HEK293T (cell line): ENCODE results near the gene HJURP.
"Not testable (repeated sequence)": the region's sequence is repeated elsewhere in the genome, so short reads cannot be mapped to it uniquely, and the experiment has no call there.

ENCODE experiments used
- CTCF ChIA-PET: fragments of 350-600 bp; formaldehyde crosslinking; extraction: SDS; loops from one replicate; lab custom pipeline; 2021; ENCODE audit warnings: antibody characterized with exemption, inconsistent platforms; lab: Yijun Ruan, JAX
- POLR2A ChIA-PET: fragments of 350-600 bp; formaldehyde crosslinking; extraction: SDS; loops from one replicate; lab custom pipeline; 2020; ENCODE audit warnings: antibody characterized with exemption, inconsistent platforms; lab: Yijun Ruan, JAX
- DNase-seq: peaks from one replicate; pipeline ENCODE4 v3.0.0; 2012; ENCODE audit warnings: mixed read lengths; ENCODE audit errors: extremely low spot score
- ARNT ChIP-seq: fragments of 450-650 bp; IDR thresholded peaks from 2 replicates; pipeline ENCODE4 v1.6.1; 2017; ENCODE audit warnings: mild to moderate bottlenecking
- BHLHE40 ChIP-seq: fragments of 450-650 bp; IDR thresholded peaks from 2 replicates; pipeline ENCODE4 v1.6.1; 2016; ENCODE audit warnings: mild to moderate bottlenecking, moderate library complexity, borderline replicate concordance
- CTBP1 ChIP-seq: fragments of 450-650 bp; IDR thresholded peaks from 2 replicates; pipeline ENCODE4 v1.6.1; 2016; ENCODE audit warnings: borderline replicate concordance
- ELF4 ChIP-seq: fragments of 450-650 bp; IDR thresholded peaks from 2 replicates; pipeline ENCODE4 v1.6.1; 2017; ENCODE audit warnings: antibody characterized with exemption
- FOXA1 ChIP-seq: fragments of 450-650 bp; IDR thresholded peaks from 2 replicates; pipeline ENCODE4 v1.6.1; 2016; ENCODE audit warnings: mild to moderate bottlenecking
- FOXK2 ChIP-seq: fragments of 450-650 bp; IDR thresholded peaks from 2 replicates; pipeline ENCODE4 v1.6.1; 2016; ENCODE audit warnings: mild to moderate bottlenecking
- FOXM1 ChIP-seq: fragments of 450-650 bp; IDR thresholded peaks from 2 replicates; pipeline ENCODE4 v1.6.1; 2017; ENCODE audit warnings: mild to moderate bottlenecking, borderline replicate concordance
- HDGF ChIP-seq: fragments of 450-650 bp; IDR thresholded peaks from 2 replicates; pipeline ENCODE4 v1.6.1; 2017; ENCODE audit warnings: antibody characterized with exemption, borderline replicate concordance
- L3MBTL2 ChIP-seq: fragments of 450-650 bp; conservative IDR thresholded peaks from 2 replicates; pipeline ENCODE4 v1.6.1; 2016; ENCODE audit warnings: mild to moderate bottlenecking
- LEF1 ChIP-seq: fragments of 450-650 bp; IDR thresholded peaks from 2 replicates; pipeline ENCODE4 v1.6.1; 2017; ENCODE audit warnings: mild to moderate bottlenecking, borderline replicate concordance
- NFRKB ChIP-seq: fragments of 450-650 bp; IDR thresholded peaks from 2 replicates; pipeline ENCODE4 v1.6.1; 2016; ENCODE audit warnings: mild to moderate bottlenecking, moderate library complexity
- PKNOX1 ChIP-seq: fragments of 450-650 bp; IDR thresholded peaks from 2 replicates; pipeline ENCODE4 v1.6.1; 2016
- SUZ12 ChIP-seq: fragments of 450-650 bp; IDR thresholded peaks from 2 replicates; pipeline ENCODE4 v1.6.1; 2016; ENCODE audit warnings: mild to moderate bottlenecking
- TARDBP ChIP-seq: fragments of 450-650 bp; IDR thresholded peaks from 2 replicates; pipeline ENCODE4 v1.6.1; 2016
- ZNF384 ChIP-seq: fragments of 450-650 bp; IDR thresholded peaks from 2 replicates; pipeline ENCODE4 v1.6.1; 2016

Gene HJURP

GRCh38 chr2:233854241-233854981, at the start of gene HJURP:
Gene HJURP, minus strand, starts transcription at chr2:233854535. Its CDS starts 35 bp downstream, at chr2:233854500.
- ChIA-PET POLR2A (interaction anchor here (0.9 to 1.6 kb wide), 3 partner anchors 9 to 59 kb away, joined by 3 to 7 read pairs (median 3); no protein-coding TSS in a partner anchor), CTCF (interaction anchor here (0.6 to 1.1 kb wide), 2 partner anchors 13 to 778 kb away, joined by 3 to 4 read pairs; no protein-coding TSS in a partner anchor)
- TF ChIP-seq CTBP1 (no peak), FOXA1 (no peak), FOXM1 (peak; percentile 99), ELF4 (0 out of 2 replicates have a peak, but pooled peaks have one; percentile 23), L3MBTL2 (peak; percentile 65)
- peak; percentile 91 for DNase-seq

GRCh38 chr2:233901884-233902283, 47.5 kb upstream of the HJURP start:
- TF ChIP-seq LEF1 (no peak), NFRKB (no peak), PKNOX1 (no peak), CTBP1 (no peak), BHLHE40 (no peak), FOXK2 (no peak), ARNT (no peak), FOXA1 (no peak), TARDBP (no peak), FOXM1 (no peak)
- DNase-seq = no peak
- ChIA-PET POLR2A (no interaction called here), CTCF (no interaction called here)

GRCh38 chr2:233901367-233901766, 47.0 kb upstream of the HJURP start:
- POLR2A ChIA-PET = no interaction called here
- CTCF ChIA-PET = no interaction called here
- DNase-seq = no peak
- TF ChIP-seq LEF1 = no peak
- TF ChIP-seq SUZ12 = no peak
- no peak for TF ChIP-seq FOXM1
- no peak for TF ChIP-seq NFRKB
- TF ChIP-seq BHLHE40 = no peak
- no peak for TF ChIP-seq PKNOX1
- TF ChIP-seq FOXA1 = no peak
- TF ChIP-seq ZNF384 = no peak
- no peak for TF ChIP-seq CTBP1
- TF ChIP-seq ARNT = no peak

GRCh38 chr2:233896253-233896652, 41.9 kb upstream of the HJURP start:
- CTCF ChIA-PET, POLR2A ChIA-PET, DNase-seq: not testable (repeated sequence)

GRCh38 chr2:233892793-233893192, 38.5 kb upstream of the HJURP start:
- DNase-seq = no peak
- POLR2A ChIA-PET = no interaction called here
- TF ChIP-seq SUZ12 (no peak), FOXM1 (no peak), FOXK2 (no peak), L3MBTL2 (no peak), TARDBP (no peak)
- CTCF ChIA-PET = no interaction called here

GRCh38 chr2:233882353-233882752, 28.0 kb upstream of the HJURP start:
- ChIA-PET CTCF (no interaction called here), POLR2A (no interaction called here)
- TF ChIP-seq ELF4 (no peak), ZNF384 (no peak), L3MBTL2 (no peak), SUZ12 (no peak), CTBP1 (no peak), LEF1 (no peak)
- DNase-seq = no peak

GRCh38 chr2:233872125-233872524, 17.8 kb upstream of the HJURP start:
- POLR2A ChIA-PET, DNase-seq, CTCF ChIA-PET: not testable (repeated sequence)

- ChIA-PET POLR2A (no interaction called here), CTCF (no interaction called here)
- no peak for TF ChIP-seq HDGF
- no peak for DNase-seq
Measured at GRCh38 chr2:233871432-233871831, 17.1 kb upstream of the HJURP start.
